ENCODE measurements around the gene LAMB4.

LAMB4 gene

DNA sequence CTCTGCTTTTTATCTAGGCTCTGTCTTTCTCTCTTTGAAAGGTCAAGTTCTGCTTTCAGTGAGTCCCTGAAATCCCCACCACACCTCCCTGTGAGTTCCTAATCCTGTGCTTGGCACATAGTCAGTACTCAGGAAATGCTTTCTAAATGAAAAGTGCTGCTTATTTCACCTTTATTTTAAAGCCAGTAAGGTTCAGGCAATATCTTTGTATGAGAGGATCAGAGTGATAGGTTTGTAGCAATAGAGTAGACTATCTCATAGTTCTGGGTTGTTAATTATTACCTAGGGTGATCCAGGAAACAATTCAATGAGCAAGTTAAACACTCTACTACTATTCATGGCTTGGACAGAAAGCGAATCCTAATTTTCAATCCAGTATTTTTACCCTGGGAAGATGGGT is 119.8 kb downstream of the LAMB4 start:
- no peak for DNase-seq

DNA sequence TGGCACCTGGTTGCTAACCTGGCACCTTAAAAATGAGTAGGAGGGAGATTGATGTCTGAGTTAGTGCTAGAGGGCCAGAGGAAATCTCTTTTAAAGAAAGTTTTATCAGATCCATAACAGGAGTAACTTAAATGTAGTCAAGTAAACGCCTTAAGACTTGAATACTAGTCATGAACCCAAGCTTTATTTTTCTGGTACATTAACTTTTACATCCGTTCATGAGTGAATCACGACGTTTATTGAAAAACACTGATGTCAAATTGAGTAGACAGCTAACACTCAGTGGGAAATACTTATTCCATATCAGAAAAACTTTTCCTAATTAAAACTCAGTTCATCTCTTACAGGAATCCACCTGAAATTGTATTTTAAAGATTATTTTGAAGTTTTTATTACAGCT is 120.3 kb downstream of the LAMB4 start:
- no peak for DNase-seq

- DNase-seq: no peak
These were observed 121.3 kb downstream of the LAMB4 start for GRCh38 chr7:108008827-108009226.

DNA sequence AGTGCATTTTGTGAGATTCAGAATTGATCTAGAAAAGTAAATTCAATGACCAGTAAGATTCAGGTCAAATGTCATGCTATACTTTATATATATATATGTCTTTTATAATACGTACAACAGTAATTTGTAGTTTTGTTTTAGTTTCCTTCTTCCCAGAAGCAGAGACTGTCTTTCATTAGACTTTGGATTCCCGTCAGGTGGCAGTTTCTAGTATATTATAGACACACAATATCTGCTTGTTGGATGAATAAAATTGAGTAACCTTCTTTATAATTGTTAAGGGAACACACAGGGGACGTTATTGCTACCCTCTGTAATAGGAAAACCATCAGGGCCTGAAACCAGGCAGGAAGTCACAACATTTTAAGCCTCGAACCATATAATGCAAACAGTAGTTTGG is 121.9 kb downstream of the LAMB4 start:
- no peak for DNase-seq

DNA sequence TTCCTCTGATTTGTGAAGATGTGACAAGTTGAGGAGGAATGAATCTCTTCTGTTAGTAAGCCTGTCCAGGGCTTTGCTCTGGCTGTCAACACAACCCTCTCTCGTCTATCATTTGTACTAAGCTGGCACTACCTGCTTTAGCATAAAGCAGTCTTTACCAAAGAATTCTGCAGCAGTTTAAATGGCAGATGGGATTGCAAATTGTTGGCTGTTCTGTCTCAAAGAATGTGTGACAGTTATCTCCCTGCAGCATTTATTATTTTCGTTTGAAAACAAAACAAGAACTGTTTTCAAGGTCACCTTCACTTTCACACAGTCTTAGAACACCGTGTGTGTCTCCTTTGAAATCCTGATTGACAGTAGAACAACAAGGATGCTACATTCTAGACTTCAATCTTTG is 122.4 kb downstream of the LAMB4 start:
- no peak for DNase-seq

GRCh38 chr7:108007261-108007660 is 122.9 kb downstream of the LAMB4 start:
- DNase-seq: no peak

DNA sequence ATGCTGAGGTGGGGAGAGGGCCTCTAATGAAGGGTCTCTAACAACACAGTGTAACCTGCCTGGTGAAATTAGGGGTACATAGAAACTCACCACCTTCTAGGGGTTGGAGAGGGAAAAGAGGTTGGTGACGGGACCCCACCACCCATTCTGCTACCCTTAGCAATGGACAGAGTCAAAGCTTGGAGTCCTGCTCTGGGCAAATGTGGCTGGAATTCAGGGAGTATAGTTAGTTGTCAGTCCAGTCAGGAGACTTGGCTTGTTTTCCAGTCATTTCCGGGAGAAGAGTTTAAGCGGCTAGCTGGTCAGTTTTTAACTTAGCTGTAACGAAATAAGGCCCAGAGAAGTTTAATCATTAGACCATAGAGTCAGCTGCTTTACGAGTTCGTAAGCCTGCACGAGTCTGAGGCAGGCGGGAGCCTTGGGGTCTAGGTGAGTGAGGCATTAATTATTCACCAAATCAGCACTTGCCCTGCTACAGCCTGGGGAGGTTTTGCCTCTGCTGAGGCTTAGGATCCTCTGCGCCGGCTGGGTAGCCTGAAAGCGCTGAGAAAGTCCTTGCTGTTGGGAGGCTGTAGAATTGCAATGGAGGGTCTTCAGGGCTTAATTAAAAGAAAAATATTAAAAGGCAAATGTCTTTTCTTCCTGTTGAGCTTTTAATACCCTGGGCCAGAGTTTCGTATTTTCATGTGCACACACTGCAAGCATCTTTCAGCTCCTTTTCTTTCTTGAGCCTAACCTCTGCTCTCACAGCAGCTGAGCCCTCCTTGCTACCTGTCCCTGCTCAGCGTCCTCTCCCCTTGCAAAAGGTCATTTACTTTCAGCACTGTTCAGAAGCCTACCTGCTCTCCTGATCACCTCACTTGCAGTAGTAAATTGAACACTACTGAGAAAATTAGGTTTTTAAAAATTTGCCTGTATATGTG is 125.7 kb downstream of the LAMB4 start:
- no peak for DNase-seq

- DNase-seq: no peak
These were observed 126.6 kb downstream of the LAMB4 start for GRCh38 chr7:108003599-108003935.

- no peak for DNase-seq
These were observed 127.2 kb downstream of the LAMB4 start, which contains the start of gene LAMB1 for GRCh38 chr7:108002726-108003598. Gene LAMB1, minus strand, starts transcription at chr7:108003161. Its CDS starts 276 bp downstream, at chr7:108002885.

DNA sequence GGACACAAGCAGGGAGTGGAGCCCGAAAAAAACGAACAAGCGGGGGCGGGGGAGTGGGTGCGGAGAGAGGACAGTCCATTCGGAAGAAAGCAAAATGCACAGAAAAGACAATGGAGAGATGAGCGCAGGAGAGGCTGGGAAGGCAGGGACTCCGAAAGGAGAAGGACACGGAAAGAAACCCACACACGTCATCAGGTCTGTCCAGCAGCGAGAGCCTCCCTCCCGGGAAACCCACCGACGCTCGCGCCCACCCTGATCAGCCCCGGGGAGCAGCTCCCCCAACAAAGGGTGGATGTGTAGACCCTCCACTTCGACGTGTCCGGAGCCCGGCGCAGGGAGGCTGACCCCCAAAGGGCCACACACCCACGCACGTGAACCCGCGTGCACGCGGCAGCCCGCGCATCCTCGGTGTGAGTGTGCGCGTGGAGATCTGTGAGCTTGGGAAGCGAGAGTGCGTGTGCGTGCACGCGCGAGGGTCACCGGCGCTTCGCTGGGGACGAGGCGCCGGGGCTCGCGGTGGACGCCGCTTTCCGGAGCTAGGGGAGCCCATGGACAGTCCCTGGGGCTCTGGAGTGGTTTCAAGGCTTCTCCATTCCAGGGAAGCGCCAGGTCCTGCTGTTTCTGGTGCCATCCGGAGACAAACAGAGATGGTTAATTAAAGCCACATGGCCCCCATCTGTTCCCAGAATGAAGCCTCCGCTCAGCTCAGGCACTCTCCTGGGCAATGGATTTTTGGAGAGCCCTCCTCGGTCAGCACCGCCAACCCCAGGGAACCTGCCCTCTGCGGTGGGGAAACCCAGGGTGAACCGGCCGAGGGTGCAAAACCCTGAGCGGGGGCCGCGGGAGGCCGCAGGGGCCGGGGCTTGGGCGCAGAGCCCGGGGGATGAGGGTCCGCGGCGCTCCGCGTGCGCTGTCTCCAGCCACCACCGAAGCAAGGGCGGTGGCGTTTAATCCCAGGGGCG is 128.1 kb downstream of the LAMB4 start:
- DNase-seq: no peak

DNA sequence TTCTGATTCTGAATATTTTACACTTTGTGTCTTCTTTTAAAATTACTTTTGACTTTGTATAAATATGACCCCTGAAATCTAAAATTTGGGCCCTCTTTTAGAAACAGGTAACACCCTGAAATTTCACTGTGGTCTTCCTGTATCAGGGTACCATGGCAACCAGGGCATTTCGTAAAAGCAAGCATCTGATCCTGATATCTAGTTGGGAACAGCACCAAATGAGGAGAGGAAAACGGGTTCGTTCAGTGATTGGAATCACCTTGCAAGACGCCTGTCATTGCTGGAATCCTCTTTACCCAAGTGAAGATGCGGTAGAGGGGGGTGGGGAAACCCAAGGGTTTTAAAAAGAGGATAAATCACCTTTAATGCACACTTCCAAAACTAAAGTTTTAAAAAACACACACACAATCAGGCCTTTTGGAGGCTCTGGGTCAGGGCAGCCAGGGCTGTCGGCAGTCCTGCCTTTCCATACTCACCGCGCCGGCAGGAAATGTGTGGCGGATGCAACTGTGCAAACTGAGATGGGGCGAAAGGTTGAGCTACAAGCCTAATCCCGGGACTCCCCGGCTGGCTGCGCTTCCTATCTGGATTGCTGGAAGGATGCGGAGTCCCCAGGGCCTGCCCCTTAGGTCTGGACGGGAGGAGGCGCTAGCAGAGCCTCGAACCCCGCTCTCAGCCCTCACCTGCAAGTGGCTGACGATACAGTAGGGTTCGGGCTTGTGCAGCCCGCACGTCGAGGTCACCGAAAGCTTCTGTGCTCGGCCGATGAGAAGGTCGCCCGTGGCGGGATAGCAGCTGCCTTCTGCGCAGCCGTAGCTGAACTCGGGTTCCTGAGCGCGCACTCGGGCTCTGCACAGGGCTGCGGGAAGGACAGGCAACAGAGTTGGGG is 129.0 kb downstream of the LAMB4 start:
- DNase-seq: no peak

GRCh38 chr7:107999779-108000560 is 130.2 kb downstream of the LAMB4 start:
- DNase-seq: no peak

DNA sequence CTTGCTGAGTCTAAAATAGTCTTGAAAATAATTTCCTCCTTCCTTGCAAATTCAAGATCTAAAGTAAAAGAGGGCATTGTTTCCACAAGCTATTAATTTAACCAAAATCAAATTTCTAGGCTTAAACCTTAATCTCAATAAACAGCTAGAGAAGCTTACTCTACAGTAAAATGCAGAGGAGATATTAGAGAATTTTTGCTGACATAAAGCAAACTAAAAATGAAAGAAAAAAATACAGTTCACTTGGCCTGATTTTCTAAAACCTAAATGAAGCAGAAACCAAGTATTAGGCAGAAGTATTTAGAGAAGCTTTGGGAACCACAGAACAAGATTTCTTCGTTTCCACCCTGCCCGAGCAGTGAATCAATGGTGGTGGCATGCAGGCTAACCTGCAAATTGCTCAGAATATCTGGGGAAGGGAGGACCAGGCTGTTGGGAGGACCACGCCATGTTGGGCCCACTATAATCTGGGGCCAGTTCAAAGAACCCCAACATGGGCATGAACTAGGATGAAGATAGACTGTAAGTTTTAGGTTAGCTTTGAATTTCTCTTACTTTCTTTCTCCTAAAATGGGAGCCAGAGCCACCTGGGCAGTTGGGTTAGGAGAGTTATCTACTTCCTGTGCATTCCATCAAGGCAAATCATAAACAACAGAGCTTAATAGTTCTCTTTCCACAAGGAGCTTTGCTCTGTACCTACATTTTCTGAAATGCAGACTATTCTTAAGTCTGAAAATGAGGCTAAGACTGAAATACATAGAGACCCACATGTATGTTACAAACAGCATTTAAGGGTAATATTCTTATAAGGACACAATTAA is 131.3 kb downstream of the LAMB4 start:
- DNase-seq: no peak

- no peak for DNase-seq
These were observed 132.0 kb downstream of the LAMB4 start for GRCh38 chr7:107998150-107998549.

DNA sequence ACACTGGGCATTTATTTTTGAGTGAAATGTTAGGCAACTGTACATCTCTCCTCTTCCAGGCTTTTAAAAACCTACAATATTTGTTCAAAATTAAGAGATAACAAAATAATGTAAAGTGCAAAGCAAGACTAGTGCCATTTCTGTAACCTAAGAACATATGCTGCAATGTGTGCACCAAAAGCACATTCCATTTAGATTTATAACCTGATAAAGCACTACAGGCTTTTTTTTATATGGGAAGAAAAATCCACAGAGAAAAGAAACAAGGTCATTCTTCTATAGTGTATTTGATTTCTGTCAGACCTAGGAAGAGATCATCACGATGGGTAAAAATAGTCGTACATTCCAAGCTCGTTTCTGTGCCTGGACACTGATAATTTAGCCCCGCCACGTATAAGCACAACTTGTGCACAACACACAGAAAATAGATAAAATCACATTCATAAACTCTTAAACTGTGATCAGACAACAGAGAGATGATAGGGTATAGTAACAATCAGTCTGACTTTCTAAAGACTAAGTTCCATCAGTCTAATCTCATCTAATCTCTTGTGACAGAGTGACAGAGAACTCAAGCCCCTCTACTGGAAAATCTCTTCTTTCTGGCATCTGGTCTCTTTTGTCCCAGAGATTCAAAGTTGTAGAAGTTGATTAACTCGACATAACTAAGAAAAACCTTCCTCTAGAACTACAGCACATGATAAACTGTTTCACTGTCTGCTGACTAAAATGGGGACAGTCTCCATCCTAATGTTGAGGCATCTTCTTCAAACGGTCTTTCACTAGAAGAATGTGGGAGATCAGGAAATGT is 133.9 kb downstream of the LAMB4 start:
- DNase-seq: no peak

GRCh38 chr7:107995184-107996071 is 134.7 kb downstream of the LAMB4 start:
- no peak for DNase-seq

- DNase-seq: no peak
These were observed 135.6 kb downstream of the LAMB4 start for GRCh38 chr7:107994421-107995030.
